ENCODE data around the gene LETM1. TPM values are rescaled to one million over a fixed set of nuclear protein-coding genes. Genes with fewer than 3 reads are reported as not detected.

LETM1 gene
- total RNA-seq, 1 donor: 51.7 TPM

- TF ChIP-seq CTCF (IDR thresholded peaks at IDR 0.05; ENCODE audit: insufficient read depth, low read length): no peak
- no peak overlapping the region for H3K4me3 ChIP-seq (ENCODE audit: low read depth, low read length)
- DNase-seq (ENCODE audit: low read depth): no peak
Observed at GRCh38 chr4:1780435-1780834, 75.5 kb downstream of the LETM1 start.

- DNase-seq (ENCODE audit: low read depth): no peak
- H3K4me3 ChIP-seq (ENCODE audit: low read depth, low read length): no peak overlapping the region
- TF ChIP-seq CTCF (IDR thresholded peaks at IDR 0.05; ENCODE audit: insufficient read depth, low read length): no peak
Observed at GRCh38 chr4:1779588-1780382, 76.2 kb downstream of the LETM1 start.

GRCh38 chr4:1778642-1779392, 77.1 kb downstream of the LETM1 start:
- H3K4me3 ChIP-seq (ENCODE audit: low read depth, low read length): no peak overlapping the region
- DNase-seq (ENCODE audit: low read depth): no peak
- TF ChIP-seq CTCF (IDR thresholded peaks at IDR 0.05; ENCODE audit: insufficient read depth, low read length): no peak

GRCh38 chr4:1777822-1778641, 77.9 kb downstream of the LETM1 start:
- H3K4me3 ChIP-seq (ENCODE audit: low read depth, low read length): no peak overlapping the region
- no peak for TF ChIP-seq CTCF (IDR thresholded peaks at IDR 0.05; ENCODE audit: insufficient read depth, low read length)
- DNase-seq (ENCODE audit: low read depth): peak; percentile 21

- no peak for DNase-seq (ENCODE audit: low read depth)
- TF ChIP-seq CTCF (IDR thresholded peaks at IDR 0.05; ENCODE audit: insufficient read depth, low read length): no peak
- no peak overlapping the region for H3K4me3 ChIP-seq (ENCODE audit: low read depth, low read length)
Observed at GRCh38 chr4:1776521-1777161, 79.3 kb downstream of the LETM1 start.

Data from fibroblast of the aortic adventitia (primary cell).